NCI-H146 treated with DMSO at 0.1 percent for 48 hours (cell line): ENCODE data around the gene MRPL14.

Experiments used
- DNase-seq: peaks from one replicate; lab custom pipeline; 2025; ENCODE audit not compliant: unreplicated experiment; lab: John Stamatoyannopoulos, UW

Gene MRPL14

GRCh38 chr6:44081753-44082152, 45.5 kb downstream of the MRPL14 start:
- no peak for DNase-seq

GRCh38 chr6:44080561-44081521, 46.4 kb downstream of the MRPL14 start:
- no peak for DNase-seq

- DNase-seq = no peak
These were observed 47.6 kb downstream of the MRPL14 start for GRCh38 chr6:44079672-44080071.

GRCh38 chr6:44078827-44079671, 48.2 kb downstream of the MRPL14 start:
- no peak for DNase-seq

GRCh38 chr6:44078219-44078826, 48.9 kb downstream of the MRPL14 start:
- no peak for DNase-seq

- no peak for DNase-seq
These were observed 49.9 kb downstream of the MRPL14 start for GRCh38 chr6:44077214-44077946.

- DNase-seq = no peak
These were observed 50.7 kb downstream of the MRPL14 start for GRCh38 chr6:44076356-44077213.

GRCh38 chr6:44075647-44076355, 51.5 kb downstream of the MRPL14 start:
- no peak for DNase-seq

- no peak for DNase-seq
These were observed 52.2 kb downstream of the MRPL14 start for GRCh38 chr6:44074813-44075646.

GRCh38 chr6:44074439-44074812, 52.8 kb downstream of the MRPL14 start:
- DNase-seq = no peak

GRCh38 chr6:44073612-44074438, 53.4 kb downstream of the MRPL14 start:
- DNase-seq = no peak

- no peak for DNase-seq
These were observed 54.2 kb downstream of the MRPL14 start for GRCh38 chr6:44072959-44073611.

GRCh38 chr6:44072452-44072958, 54.7 kb downstream of the MRPL14 start:
- DNase-seq = no peak

- no peak for DNase-seq
These were observed 55.4 kb downstream of the MRPL14 start for GRCh38 chr6:44071670-44072451.

- no peak for DNase-seq
These were observed 58.5 kb downstream of the MRPL14 start for GRCh38 chr6:44068607-44069296.
